H1 (cell line): ENCODE results near the gene LGI4. TPM values are rescaled to one million over a fixed set of nuclear protein-coding genes. Genes with fewer than 3 reads are reported as not detected.

Experiments
- ASH2L ChIP-seq: fragments of 200-600, 300-600 bp; sonication (generic); IDR thresholded peaks from one replicate; pipeline ENCODE4 v1.7.1; 2017; ENCODE audit warnings: low read length
- BACH1 ChIP-seq: IDR thresholded peaks from 2 replicates; pipeline ENCODE4 v1.6.1; 2012; ENCODE audit warnings: low read length, improper control_type of control experiment
- EGR1 ChIP-seq: IDR thresholded peaks from 2 replicates; pipeline ENCODE4 v1.6.1; 2011; ENCODE audit warnings: low read depth, low read length, borderline replicate concordance
- GTF2F1 ChIP-seq: IDR thresholded peaks from 2 replicates; pipeline ENCODE4 v1.6.1; 2012; ENCODE audit warnings: low read depth, low read length, improper control_type of control experiment, borderline replicate concordance
- KDM1A ChIP-seq: fragments of 200-600, 300-600 bp; sonication (generic); IDR thresholded peaks from 2 replicates; pipeline ENCODE4 v1.7.1; 2016; ENCODE audit warnings: mild to moderate bottlenecking, low read length, borderline replicate concordance
- RBBP5 ChIP-seq: IDR thresholded peaks from 2 replicates; pipeline ENCODE4 v1.7.1; 2012; ENCODE audit warnings: low read depth, mild to moderate bottlenecking, inconsistent platforms, low read length, moderate library complexity, borderline replicate concordance
- SP4 ChIP-seq: IDR thresholded peaks from 2 replicates; pipeline ENCODE4 v1.6.1; 2012; ENCODE audit warnings: low read length, inconsistent platforms
- TAF7 ChIP-seq: optimal IDR thresholded peaks from 2 replicates; pipeline ENCODE3; 2011; ENCODE audit warnings: low read depth, mild to moderate bottlenecking, inconsistent platforms, low read length, moderate library complexity, borderline replicate concordance
- polyA plus RNA-seq, 7 experiments: library from polyadenylated mRNA; depleted of rRNA in 3 of 7; stranded (reverse) in 5 of 7; unstranded in 2 of 7; fragments of >200 nt in 5 of 7; fragments of 200-250 nt in 2 of 7; gene quantifications; 1 replicate in 5 of 7; 2 replicates in 1 of 7; 4 replicates in 1 of 7; pipeline versions ENCODE4 v1.2.1 to v1.2.3, GENCODE V29; 2011 to 2013; ENCODE audit warnings: missing spikeins in 2 of 7, mixed read lengths in 2 of 7
- total RNA-seq: library from RNA; stranded (reverse); fragmentation: NEBNext Ultra II Directional; extraction: Animal tissue kit (Norgen Biotek cat#: 25700); gene quantifications from 2 replicates; pipeline ENCODE4 v1.2.1, GENCODE V29; 2021
- TF ChIP-seq, protein P1 (sequence below): IDR thresholded peaks from 2 replicates; pipeline ENCODE4 v1.6.1; 2012; ENCODE audit warnings: inconsistent platforms
- TF ChIP-seq, protein P2 (sequence below): IDR thresholded peaks from 2 replicates; pipeline ENCODE4 v1.6.1; 2011; ENCODE audit warnings: low read depth, mild to moderate bottlenecking, low read length; ENCODE audit not compliant: insufficient read depth

LGI4 gene
- total and polyA plus RNA-seq, 2 of the 8 experiments (the other 6 are each of a cell fraction or from before 2014, with no cell fraction given): 2.0 to 8.2 TPM

- TF ChIP-seq KDM1A (no peak), BACH1 (no peak), ASH2L (no peak), EGR1 (no peak), TAF7 (no peak), GTF2F1 (no peak), SP4 (no peak), RBBP5 (no peak)
- TF ChIP-seq, protein P1, sequence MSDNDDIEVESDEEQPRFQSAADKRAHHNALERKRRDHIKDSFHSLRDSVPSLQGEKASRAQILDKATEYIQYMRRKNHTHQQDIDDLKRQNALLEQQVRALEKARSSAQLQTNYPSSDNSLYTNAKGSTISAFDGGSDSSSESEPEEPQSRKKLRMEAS: no peak
- TF ChIP-seq, protein P2, sequence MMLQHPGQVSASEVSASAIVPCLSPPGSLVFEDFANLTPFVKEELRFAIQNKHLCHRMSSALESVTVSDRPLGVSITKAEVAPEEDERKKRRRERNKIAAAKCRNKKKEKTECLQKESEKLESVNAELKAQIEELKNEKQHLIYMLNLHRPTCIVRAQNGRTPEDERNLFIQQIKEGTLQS: no peak
- TF ChIP-seq, all 59 proteins: peak for 0
These were observed 14.6 kb upstream of the LGI4 start (continued) for GRCh38 chr19:35149463-35149862.
